ENCODE measurements around the gene GRK1.
"Not testable (repeated sequence)": the region's sequence is repeated elsewhere in the genome, so short reads cannot be mapped to it uniquely, and the experiment has no call there.

Gene GRK1

GRCh38 chr13:113624640-113625304 lies 42.2 kb upstream of the GRK1 start:
- H3K36me3 ChIP-seq (ENCODE audit: control insufficient read depth, low read depth, low read length), result peaks cover 17% of the 10 kb centered on the region
- H3K27ac ChIP-seq (ENCODE audit: low read length), result not testable (repeated sequence)

GRCh38 chr13:113625965-113626721 lies 40.9 kb upstream of the GRK1 start:
- Histone ChIP-seq H3K4me1 (ENCODE audit: control insufficient read depth, low read depth, low read length) (no peaks in the 10 kb centered on the region), H3K27ac (ENCODE audit: low read length) (no peak overlapping the region), H3K36me3 (ENCODE audit: control insufficient read depth, low read depth, low read length) (peaks cover 12% of the 10 kb centered on the region), H3K9me3 (ENCODE audit: control insufficient read depth, low read depth, low read length) (no peaks in the 10 kb centered on the region), H3K4me3 (ENCODE audit: low read length) (no peak overlapping the region), H3K9ac (ENCODE audit: low read length) (no peak overlapping the region), H3K27me3 (ENCODE audit: control insufficient read depth, insufficient read depth, low read length) (no peaks in the 10 kb centered on the region)

More at GRCh38 chr13:113624640-113625304, 42.2 kb upstream of the GRK1 start:
- H3K27me3 ChIP-seq (ENCODE audit: control insufficient read depth, insufficient read depth, low read length); H3K4me3 ChIP-seq (ENCODE audit: low read length); H3K4me1 ChIP-seq (ENCODE audit: control insufficient read depth, low read depth, low read length); H3K9ac ChIP-seq (ENCODE audit: low read length); H3K9me3 ChIP-seq (ENCODE audit: control insufficient read depth, low read depth, low read length): not testable (repeated sequence)

GRCh38 chr13:113627136-113627535 lies 39.9 kb upstream of the GRK1 start:
- Histone ChIP-seq H3K27ac (ENCODE audit: low read length) (no peak overlapping the region), H3K4me1 (ENCODE audit: control insufficient read depth, low read depth, low read length) (no peaks in the 10 kb centered on the region), H3K9ac (ENCODE audit: low read length) (no peak overlapping the region), H3K27me3 (ENCODE audit: control insufficient read depth, insufficient read depth, low read length) (no peaks in the 10 kb centered on the region), H3K36me3 (ENCODE audit: control insufficient read depth, low read depth, low read length) (peaks cover 16% of the 10 kb centered on the region), H3K4me3 (ENCODE audit: low read length) (no peak overlapping the region), H3K9me3 (ENCODE audit: control insufficient read depth, low read depth, low read length) (no peaks in the 10 kb centered on the region)

GRCh38 chr13:113628291-113629270 lies 38.4 kb upstream of the GRK1 start:
- Histone ChIP-seq H3K36me3 (ENCODE audit: control insufficient read depth, low read depth, low read length) (peaks cover 18% of the 10 kb centered on the region), H3K4me1 (ENCODE audit: control insufficient read depth, low read depth, low read length) (no peaks in the 10 kb centered on the region), H3K27me3 (ENCODE audit: control insufficient read depth, insufficient read depth, low read length) (no peaks in the 10 kb centered on the region), H3K27ac (ENCODE audit: low read length) (no peak overlapping the region), H3K9ac (ENCODE audit: low read length) (no peak overlapping the region), H3K9me3 (ENCODE audit: control insufficient read depth, low read depth, low read length) (no peaks in the 10 kb centered on the region), H3K4me3 (ENCODE audit: low read length) (no peak overlapping the region)

DNA sequence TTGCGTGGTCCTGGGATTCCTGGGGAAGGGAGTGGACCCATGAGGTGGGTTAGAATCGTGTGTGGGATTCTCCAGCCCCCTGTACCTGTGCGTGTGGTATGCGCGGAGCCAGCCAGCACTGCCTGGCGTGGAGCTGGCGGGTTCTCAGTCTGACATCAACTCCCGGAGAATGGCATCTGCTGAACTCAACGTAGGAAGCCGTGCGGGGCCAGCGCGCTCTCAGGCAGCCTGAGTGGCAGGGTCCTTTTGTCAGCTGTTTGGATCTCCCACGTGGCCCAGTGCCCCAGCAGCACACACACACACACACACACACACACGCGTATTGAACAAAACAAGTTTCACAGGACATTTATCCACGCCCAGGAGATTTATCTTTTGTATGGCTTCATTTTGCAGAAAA lies 37.2 kb upstream of the GRK1 start:
- Histone ChIP-seq H3K27me3 (ENCODE audit: control insufficient read depth, insufficient read depth, low read length) (no peaks in the 10 kb centered on the region), H3K36me3 (ENCODE audit: control insufficient read depth, low read depth, low read length) (peaks cover 26% of the 10 kb centered on the region), H3K4me1 (ENCODE audit: control insufficient read depth, low read depth, low read length) (no peaks in the 10 kb centered on the region), H3K9ac (ENCODE audit: low read length) (no peak overlapping the region), H3K27ac (ENCODE audit: low read length) (no peak overlapping the region), H3K4me3 (ENCODE audit: low read length) (no peak overlapping the region), H3K9me3 (ENCODE audit: control insufficient read depth, low read depth, low read length) (no peaks in the 10 kb centered on the region)

DNA sequence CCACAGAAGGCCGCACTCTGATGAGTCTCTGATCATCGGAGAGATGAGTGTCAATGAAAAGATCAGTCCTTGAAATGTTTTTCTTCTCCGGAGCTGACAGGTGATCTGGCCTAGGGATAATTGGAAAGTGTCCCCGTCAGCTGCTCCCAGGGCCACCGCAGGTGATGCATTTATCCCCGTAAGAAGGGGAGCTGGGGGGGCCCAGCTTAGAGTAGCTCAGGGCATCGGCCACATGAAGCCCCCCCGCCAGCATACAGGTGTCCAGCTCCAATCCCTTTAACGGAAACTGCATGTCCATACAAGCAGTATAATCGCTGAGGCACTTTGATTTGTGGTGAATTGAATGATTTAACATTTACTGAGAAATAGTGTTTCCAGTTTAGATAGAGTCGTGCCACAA lies 36.7 kb upstream of the GRK1 start:
- H3K27ac ChIP-seq (ENCODE audit: low read length), result no peak overlapping the region
- H3K4me1 ChIP-seq (ENCODE audit: control insufficient read depth, low read depth, low read length), result no peaks in the 10 kb centered on the region
- no peaks in the 10 kb centered on the region for H3K9me3 ChIP-seq (ENCODE audit: control insufficient read depth, low read depth, low read length)
- no peaks in the 10 kb centered on the region for H3K27me3 ChIP-seq (ENCODE audit: control insufficient read depth, insufficient read depth, low read length)
- peaks cover 31% of the 10 kb centered on the region for H3K36me3 ChIP-seq (ENCODE audit: control insufficient read depth, low read depth, low read length)
- H3K9ac ChIP-seq (ENCODE audit: low read length), result no peak overlapping the region
- H3K4me3 ChIP-seq (ENCODE audit: low read length), result no peak overlapping the region

DNA sequence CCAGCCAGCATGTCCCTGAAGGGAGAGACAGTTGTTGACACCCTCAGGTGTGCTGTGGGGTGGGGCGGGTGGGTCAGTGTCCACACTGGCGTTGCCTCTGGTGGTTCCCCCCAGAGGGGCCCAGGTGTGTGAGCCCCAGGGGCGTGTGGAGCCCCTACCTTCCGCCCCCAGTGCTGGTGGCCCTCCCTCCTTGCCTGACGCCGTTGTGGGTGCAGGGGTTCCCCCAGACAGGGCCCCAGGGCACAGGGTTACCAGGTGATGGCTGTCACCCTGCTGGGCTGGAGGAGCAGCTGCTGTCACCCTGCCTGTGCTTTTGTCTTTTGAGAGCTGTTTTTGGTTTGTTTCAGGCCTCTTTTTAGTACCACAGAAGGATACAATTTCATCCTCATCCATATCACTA lies 36.2 kb upstream of the GRK1 start:
- no peak overlapping the region for H3K4me3 ChIP-seq (ENCODE audit: low read length)
- H3K9ac ChIP-seq (ENCODE audit: low read length), result no peak overlapping the region
- peaks cover 36% of the 10 kb centered on the region for H3K36me3 ChIP-seq (ENCODE audit: control insufficient read depth, low read depth, low read length)
- H3K27me3 ChIP-seq (ENCODE audit: control insufficient read depth, insufficient read depth, low read length), result no peaks in the 10 kb centered on the region
- H3K27ac ChIP-seq (ENCODE audit: low read length), result no peak overlapping the region
- no peaks in the 10 kb centered on the region for H3K4me1 ChIP-seq (ENCODE audit: control insufficient read depth, low read depth, low read length)
- H3K9me3 ChIP-seq (ENCODE audit: control insufficient read depth, low read depth, low read length), result no peaks in the 10 kb centered on the region

GRCh38 chr13:113631341-113632095 lies 35.5 kb upstream of the GRK1 start:
- Histone ChIP-seq H3K36me3 (ENCODE audit: control insufficient read depth, low read depth, low read length) (peaks cover 42% of the 10 kb centered on the region), H3K27me3 (ENCODE audit: control insufficient read depth, insufficient read depth, low read length) (no peaks in the 10 kb centered on the region), H3K27ac (ENCODE audit: low read length) (no peak overlapping the region), H3K4me3 (ENCODE audit: low read length) (no peak overlapping the region), H3K9me3 (ENCODE audit: control insufficient read depth, low read depth, low read length) (no peaks in the 10 kb centered on the region), H3K9ac (ENCODE audit: low read length) (no peak overlapping the region), H3K4me1 (ENCODE audit: control insufficient read depth, low read depth, low read length) (no peaks in the 10 kb centered on the region)

GRCh38 chr13:113632706-113633484 lies 34.1 kb upstream of the GRK1 start:
- Histone ChIP-seq H3K36me3 (ENCODE audit: control insufficient read depth, low read depth, low read length) (peaks cover 50% of the 10 kb centered on the region), H3K4me1 (ENCODE audit: control insufficient read depth, low read depth, low read length) (no peaks in the 10 kb centered on the region), H3K4me3 (ENCODE audit: low read length) (no peak overlapping the region), H3K27me3 (ENCODE audit: control insufficient read depth, insufficient read depth, low read length) (no peaks in the 10 kb centered on the region), H3K27ac (ENCODE audit: low read length) (no peak overlapping the region), H3K9me3 (ENCODE audit: control insufficient read depth, low read depth, low read length) (no peaks in the 10 kb centered on the region), H3K9ac (ENCODE audit: low read length) (no peak overlapping the region)

DNA sequence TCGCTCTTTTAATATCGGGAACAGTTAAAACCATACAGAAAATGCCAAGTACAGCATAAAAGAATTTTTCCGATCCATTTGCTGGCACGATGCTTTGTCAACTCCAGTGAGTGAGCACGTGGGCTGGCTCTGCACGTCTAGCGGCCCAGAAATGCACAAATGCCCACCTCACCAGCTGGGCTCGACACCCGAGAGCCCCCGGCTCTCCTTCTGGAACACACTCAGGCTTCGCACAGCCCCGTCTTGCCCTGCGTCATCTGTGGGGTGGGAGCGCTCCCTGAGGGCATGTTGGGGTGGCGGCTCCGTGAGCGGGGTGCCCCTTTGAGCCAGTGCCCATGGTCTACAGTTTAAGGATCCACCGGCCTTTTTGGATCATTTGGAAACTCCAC lies 33.5 kb upstream of the GRK1 start:
- no peak overlapping the region for H3K4me3 ChIP-seq (ENCODE audit: low read length)
- no peaks in the 10 kb centered on the region for H3K27me3 ChIP-seq (ENCODE audit: control insufficient read depth, insufficient read depth, low read length)
- peaks cover 54% of the 10 kb centered on the region for H3K36me3 ChIP-seq (ENCODE audit: control insufficient read depth, low read depth, low read length)
- no peak overlapping the region for H3K9ac ChIP-seq (ENCODE audit: low read length)
- H3K4me1 ChIP-seq (ENCODE audit: control insufficient read depth, low read depth, low read length), result no peaks in the 10 kb centered on the region
- no peaks in the 10 kb centered on the region for H3K9me3 ChIP-seq (ENCODE audit: control insufficient read depth, low read depth, low read length)
- H3K27ac ChIP-seq (ENCODE audit: low read length), result no peak overlapping the region
